Activated T-helper 1 cell treated with anti-CD3 and anti-CD28 coated beads, Interleukin-12 subunit alpha, Interleukin-12 subunit beta, Interleukin-2, Interleukin-4 antibody, amounts not matched to agents 30 ng/mL and 10 ng/mL and 1 ng/mL, durations not matched to agents 14 hours and 24 hours and 36 hours (primary cell): ENCODE results near the gene PRPF4. TPM values are rescaled to one million over a fixed set of nuclear protein-coding genes. Genes with fewer than 3 reads are reported as not detected.
"Not testable (repeated sequence)": the region's sequence is repeated elsewhere in the genome, so short reads cannot be mapped to it uniquely, and the experiment has no call there.

Source experiments
- DNase-seq: peaks from one replicate; pipeline ENCODE4 v3.0.0; 2021; ENCODE audit warnings: low spot score
- H3K27ac Mint-ChIP-seq: one replicate; pipeline ENCODE4 v1.8.0; 2021; ENCODE audit warnings: mild to moderate bottlenecking, mixed read lengths
- H3K27me3 Mint-ChIP-seq: one replicate; pipeline ENCODE4 v1.8.0; 2022; ENCODE audit warnings: mild to moderate bottlenecking, moderate library complexity, mixed read lengths; ENCODE audit not compliant: insufficient read depth
- H3K36me3 Mint-ChIP-seq: one replicate; pipeline ENCODE4 v1.8.0; 2021; ENCODE audit warnings: low read depth, mixed read lengths
- H3K4me1 Mint-ChIP-seq: one replicate; pipeline ENCODE4 v1.8.0; 2021; ENCODE audit warnings: low read depth, mixed read lengths
- H3K4me3 Mint-ChIP-seq: one replicate; pipeline ENCODE4 v1.8.0; 2021; ENCODE audit warnings: mild to moderate bottlenecking, moderate library complexity, mixed read lengths
- H3K9me3 Mint-ChIP-seq: one replicate; pipeline ENCODE4 v1.8.0; 2021; ENCODE audit warnings: mixed read lengths
- intact Hi-C: fragments of 100-400 bp; cut with micrococcal nuclease; formaldehyde crosslinking; loops from one replicate; pipeline ENCODE4 v1.15.1; 2024
- total RNA-seq: library from RNA; stranded (reverse); gene quantifications from 2 replicates; pipeline ENCODE4 v1.2.3, GENCODE V29; 2022

Gene PRPF4
- total RNA-seq: 59.2 and 60.2 TPM in 2 replicates

DNA sequence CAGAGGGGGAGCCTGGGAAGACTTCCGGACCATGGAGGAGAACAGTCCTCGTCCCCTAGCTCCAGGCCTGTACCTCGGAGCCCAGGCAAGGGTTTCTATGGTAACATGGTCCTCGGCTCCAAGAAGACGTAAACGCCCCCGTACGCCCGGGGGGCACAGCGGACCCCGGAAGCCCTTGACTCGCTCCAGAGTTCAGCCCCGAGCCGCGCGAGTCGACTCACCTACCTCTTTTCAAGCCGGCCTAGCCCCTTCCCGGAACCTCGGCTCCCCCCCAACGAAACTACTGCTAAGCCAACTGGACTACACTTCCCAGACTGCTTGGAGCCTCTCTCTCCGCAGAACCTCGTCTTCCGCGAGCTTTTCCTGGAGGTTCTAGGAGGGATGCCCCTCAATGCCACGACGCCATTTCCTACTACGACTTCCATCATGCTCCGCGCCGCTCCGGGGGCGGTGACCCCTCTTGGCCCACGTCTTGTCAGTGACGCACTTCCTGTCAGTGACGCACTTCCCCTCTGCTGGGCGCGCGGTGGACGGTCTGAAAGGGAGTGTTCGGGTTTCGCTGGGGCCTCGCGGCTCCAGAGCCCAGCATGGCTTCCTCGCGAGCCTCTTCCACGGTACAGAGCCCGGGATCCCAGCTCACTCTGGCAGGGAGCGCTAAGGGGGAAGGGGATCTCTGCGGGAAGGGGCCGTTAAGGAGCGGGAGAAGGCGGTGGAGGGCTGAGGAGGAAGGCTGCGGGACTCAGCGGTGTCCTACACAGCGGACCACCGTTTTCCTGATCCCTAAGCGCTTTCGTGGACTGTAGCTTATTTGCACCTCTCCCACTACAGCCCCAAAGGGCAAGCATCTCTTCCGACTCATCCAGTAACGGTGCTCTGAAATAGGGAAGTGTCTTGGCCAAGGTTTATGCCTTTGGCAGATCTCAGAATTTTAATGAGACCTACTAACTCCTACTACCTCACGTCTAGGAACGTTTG is at the start of gene PRPF4, which contains the start of gene CDC26:
Gene PRPF4, plus strand, starts transcription at position 502 of the 975 bp plus-strand sequence. Its CDS starts 86 bp downstream, at position 588.
Gene CDC26, minus strand, starts transcription at position 416 of the 975 bp plus-strand sequence. CDS start 3,065 bp downstream, outside the sequence.
- Mint-ChIP-seq H3K27me3 (no peaks in the 10 kb centered on the region), H3K27ac (no peak within 1 kb of the TSS), H3K4me3 (no peak within 1 kb of the TSS), H3K9me3 (no peaks in the 10 kb centered on the region), H3K36me3 (peaks cover 39% of the 10 kb centered on the region), H3K4me1 (peaks cover 30% of the 10 kb centered on the region)
- peak; percentile 94 for DNase-seq
- intact Hi-C loops: loop anchor here (1.0 to 10.0 kb wide), 12 partner anchors 54 to 1109 kb away; partner anchors contain the start of genes AKNA, ALAD, C9orf43 and FKBP15

DNA sequence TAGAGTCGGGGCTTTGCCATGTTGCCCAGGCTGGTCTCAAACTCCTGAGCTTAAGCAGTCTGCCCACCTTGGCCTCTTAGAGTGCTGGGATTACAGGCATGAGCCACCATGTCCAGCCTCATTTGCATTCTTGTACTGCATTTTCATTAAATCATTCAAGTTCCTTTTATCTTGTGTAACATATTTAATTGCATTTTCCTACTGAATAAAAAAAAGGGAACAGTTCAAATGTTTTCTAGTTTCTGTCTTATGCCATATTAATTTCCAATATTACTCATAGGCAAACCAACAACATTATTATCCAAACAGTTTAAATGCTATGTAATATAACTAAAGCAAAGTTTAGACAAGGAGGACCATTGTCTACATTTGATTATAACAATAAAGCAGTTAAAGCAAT is 48.0 kb upstream of the PRPF4 start:
- H3K4me3 Mint-ChIP-seq: no peak overlapping the region
- peaks cover 44% of the 10 kb centered on the region for H3K4me1 Mint-ChIP-seq
- no peak for DNase-seq
- no peak overlapping the region for H3K27ac Mint-ChIP-seq
- H3K27me3 Mint-ChIP-seq: no peaks in the 10 kb centered on the region
- H3K36me3 Mint-ChIP-seq: peaks cover 11% of the 10 kb centered on the region
- intact Hi-C loops: loop anchor here (10.0 kb wide), 2 partner anchors 513 to 1727 kb away; partner anchors contain the start of gene INIP
- H3K9me3 Mint-ChIP-seq: no peaks in the 10 kb centered on the region

DNA sequence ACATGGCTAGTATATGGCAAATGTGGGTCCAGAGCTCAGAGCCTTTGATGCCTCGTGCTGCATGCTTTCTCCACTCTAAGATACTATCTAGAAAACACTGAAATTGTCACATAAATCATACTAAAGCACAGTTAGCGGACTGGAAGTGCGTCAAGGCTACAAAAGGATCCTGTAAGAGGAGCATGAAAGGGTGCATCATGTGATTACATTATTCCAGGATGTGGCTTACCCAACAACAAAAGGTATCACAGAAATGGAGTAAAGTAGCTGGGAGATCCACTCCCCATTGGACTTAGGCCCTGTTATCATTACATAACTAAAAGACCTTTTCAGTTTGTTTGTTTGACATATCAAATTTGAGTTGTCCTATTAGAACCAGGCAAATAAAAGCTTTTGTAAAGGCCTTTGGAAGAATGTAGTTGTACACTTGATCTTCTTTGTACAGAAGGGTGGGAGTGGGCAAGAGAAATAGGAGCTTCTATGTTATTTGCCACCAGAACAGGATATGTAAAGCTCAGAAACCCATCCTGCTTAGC is 47.3 kb upstream of the PRPF4 start:
- Mint-ChIP-seq H3K27me3 (no peaks in the 10 kb centered on the region), H3K36me3 (peaks cover 11% of the 10 kb centered on the region), H3K4me3 (no peak overlapping the region), H3K27ac (no peak overlapping the region), H3K4me1 (peaks cover 44% of the 10 kb centered on the region), H3K9me3 (no peaks in the 10 kb centered on the region)
- intact Hi-C loops: loop anchor here (10.0 kb wide), 2 partner anchors 513 to 1727 kb away; partner anchors contain the start of gene INIP
- no peak for DNase-seq

DNA sequence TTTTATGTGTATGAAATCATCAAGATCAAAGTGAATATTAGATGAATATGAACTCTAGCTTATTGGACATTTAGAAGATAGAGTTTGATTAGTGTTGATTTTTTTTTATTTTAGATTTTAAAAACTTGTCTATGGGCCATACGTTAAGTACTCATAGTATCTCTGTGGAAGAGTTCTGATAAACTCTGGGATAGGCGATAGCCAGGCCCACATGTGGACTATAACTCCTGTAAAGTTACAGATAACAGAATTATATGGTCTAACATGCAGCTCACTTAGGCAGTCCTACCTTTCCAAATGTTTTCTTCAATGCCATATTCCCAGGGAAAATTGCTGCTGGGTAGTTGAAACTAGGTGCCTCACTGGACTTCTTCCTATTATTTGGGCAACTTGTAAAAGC is 43.8 kb upstream of the PRPF4 start:
- Mint-ChIP-seq H3K4me1 (peaks cover 39% of the 10 kb centered on the region), H3K9me3 (no peaks in the 10 kb centered on the region), H3K4me3 (no peak overlapping the region), H3K36me3 (peaks cover 5% of the 10 kb centered on the region), H3K27me3 (no peaks in the 10 kb centered on the region), H3K27ac (no peak overlapping the region)
- intact Hi-C loops: no loop called here
- no peak for DNase-seq

DNA sequence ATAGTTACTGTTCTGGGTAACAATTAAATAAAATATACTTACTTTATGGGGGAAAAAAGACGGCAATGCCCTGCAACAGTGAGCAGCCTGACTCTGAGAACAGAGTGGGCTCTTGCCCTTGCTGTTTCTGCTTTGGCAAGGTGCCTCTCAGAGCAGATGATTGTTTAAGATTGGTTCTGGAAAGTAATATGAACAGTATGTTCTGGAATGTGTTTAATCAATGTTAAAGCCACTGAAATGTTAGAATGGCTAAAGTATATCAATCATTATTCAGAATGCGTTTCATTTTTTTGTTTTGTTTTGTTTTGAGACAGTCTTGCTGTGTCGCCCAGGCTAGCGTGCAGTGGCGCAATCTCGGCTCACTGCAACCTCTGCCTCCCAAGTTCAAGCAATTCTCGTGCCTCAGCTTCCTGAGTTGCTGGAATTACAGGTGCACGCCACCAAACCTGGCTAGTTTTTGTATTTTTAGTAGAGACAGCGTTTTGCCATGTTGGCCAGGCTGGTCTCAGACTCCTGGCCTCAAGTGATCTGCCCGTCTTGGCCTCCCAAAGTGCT is 39.7 kb upstream of the PRPF4 start:
- H3K4me3 Mint-ChIP-seq, DNase-seq, intact Hi-C loops, H3K27ac Mint-ChIP-seq, H3K36me3 Mint-ChIP-seq, H3K27me3 Mint-ChIP-seq, H3K9me3 Mint-ChIP-seq: not testable (repeated sequence)
- peaks cover 31% of the 10 kb centered on the region for H3K4me1 Mint-ChIP-seq

DNA sequence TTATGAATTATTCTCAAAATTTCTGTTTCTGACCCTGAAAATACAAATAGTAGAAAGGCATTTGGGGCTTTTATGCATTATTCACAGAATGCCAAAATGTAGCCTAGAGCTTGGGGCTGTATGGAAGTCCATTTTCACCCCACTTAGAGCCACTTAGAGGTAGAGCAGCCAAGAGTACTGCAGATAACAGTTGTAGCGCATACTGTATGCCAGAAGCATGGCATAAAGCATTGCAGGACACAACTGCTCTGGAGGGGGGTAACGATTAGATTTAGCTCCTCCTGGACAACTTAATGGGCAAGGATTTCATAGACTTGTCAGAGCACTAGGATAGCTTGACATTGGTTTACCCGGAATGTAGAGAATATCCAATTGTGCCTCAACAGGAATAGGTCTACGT is 38.4 kb upstream of the PRPF4 start:
- H3K27me3 Mint-ChIP-seq: no peaks in the 10 kb centered on the region
- no peak overlapping the region for H3K4me3 Mint-ChIP-seq
- H3K9me3 Mint-ChIP-seq: no peaks in the 10 kb centered on the region
- no peak overlapping the region for H3K27ac Mint-ChIP-seq
- H3K36me3 Mint-ChIP-seq: no peaks in the 10 kb centered on the region
- H3K4me1 Mint-ChIP-seq: peaks cover 30% of the 10 kb centered on the region
- intact Hi-C loops: no loop called here
- DNase-seq: no peak

DNA sequence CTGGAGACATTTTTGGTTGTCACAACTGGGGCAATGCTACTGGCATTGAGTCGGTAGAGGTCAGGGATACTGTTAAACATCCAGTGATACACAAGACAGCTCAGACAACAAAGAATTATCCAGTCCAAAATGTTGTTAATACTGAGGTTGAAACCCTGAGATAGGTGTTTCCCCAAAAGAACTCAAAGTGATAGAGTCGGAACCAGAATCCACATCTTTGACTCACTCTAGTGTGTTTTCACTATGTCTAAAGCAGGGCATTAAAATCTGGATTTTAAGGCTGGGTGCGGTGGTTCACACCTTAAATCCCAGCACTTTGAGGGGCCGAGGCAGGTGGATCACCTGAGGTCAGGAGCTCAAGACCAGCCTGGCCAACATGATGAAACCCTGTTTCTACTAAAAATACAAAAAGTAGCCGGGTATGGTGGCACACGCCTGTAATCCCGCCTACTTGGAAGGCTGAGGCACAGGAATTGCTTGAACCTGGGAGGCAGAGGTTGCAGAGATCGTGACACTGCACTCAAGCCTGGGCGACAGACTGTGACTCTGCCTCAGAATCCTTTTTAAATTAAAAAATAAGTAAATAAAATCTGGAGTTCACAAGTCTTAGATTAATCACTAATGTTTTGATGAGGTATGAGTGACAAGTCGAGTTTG is 37.1 kb upstream of the PRPF4 start:
- Mint-ChIP-seq H3K27ac (no peak overlapping the region), H3K27me3 (no peaks in the 10 kb centered on the region), H3K4me3 (no peak overlapping the region), H3K36me3 (no peaks in the 10 kb centered on the region), H3K4me1 (peaks cover 16% of the 10 kb centered on the region), H3K9me3 (no peaks in the 10 kb centered on the region)
- intact Hi-C loops: no loop called here
- DNase-seq: no peak

DNA sequence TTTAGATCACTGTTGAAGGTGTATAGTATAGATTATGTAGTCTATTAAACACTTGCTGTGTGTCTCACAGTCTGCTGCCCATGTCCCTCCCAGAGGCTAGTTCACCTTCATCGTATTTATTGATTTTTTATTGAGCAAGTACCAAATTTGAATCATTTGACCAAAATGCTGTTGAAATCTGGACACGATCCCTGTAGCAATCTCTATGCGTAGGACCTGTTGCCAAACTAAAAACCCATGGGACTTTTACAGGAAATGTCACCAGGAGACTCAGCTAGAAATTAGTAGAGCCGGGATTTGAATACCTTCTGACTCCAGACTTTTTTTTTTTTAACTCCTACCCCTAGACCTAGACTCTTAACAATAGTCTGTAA is 36.6 kb upstream of the PRPF4 start:
- no peak overlapping the region for H3K27ac Mint-ChIP-seq
- H3K36me3 Mint-ChIP-seq: no peaks in the 10 kb centered on the region
- intact Hi-C loops: no loop called here
- DNase-seq: no peak
- peaks cover 11% of the 10 kb centered on the region for H3K4me1 Mint-ChIP-seq
- no peak overlapping the region for H3K4me3 Mint-ChIP-seq
- no peaks in the 10 kb centered on the region for H3K27me3 Mint-ChIP-seq
- no peaks in the 10 kb centered on the region for H3K9me3 Mint-ChIP-seq

DNA sequence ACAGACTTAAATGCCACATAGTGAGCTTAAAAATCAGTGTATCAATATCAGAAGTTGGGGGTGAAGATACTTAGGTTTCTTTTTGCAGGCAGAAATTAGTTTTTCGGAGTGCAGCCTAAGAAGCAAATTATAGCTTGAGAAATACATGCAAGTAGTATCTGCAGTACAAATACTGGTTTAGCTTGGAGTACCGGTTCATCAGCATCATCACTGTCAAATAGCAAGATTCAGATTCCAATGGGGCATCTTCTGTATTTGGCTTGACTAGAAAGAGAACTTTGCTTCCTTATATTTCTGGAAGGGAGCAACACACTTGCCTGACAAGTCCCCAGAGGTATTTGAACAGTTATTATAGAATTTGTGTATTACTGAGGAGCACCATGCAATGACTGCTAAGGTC is 34.3 kb upstream of the PRPF4 start:
- H3K4me3 Mint-ChIP-seq: no peak overlapping the region
- H3K4me1 Mint-ChIP-seq: peaks cover 10% of the 10 kb centered on the region
- intact Hi-C loops: no loop called here
- H3K9me3 Mint-ChIP-seq: no peaks in the 10 kb centered on the region
- no peaks in the 10 kb centered on the region for H3K27me3 Mint-ChIP-seq
- H3K27ac Mint-ChIP-seq: no peak overlapping the region
- no peaks in the 10 kb centered on the region for H3K36me3 Mint-ChIP-seq
- no peak for DNase-seq

DNA sequence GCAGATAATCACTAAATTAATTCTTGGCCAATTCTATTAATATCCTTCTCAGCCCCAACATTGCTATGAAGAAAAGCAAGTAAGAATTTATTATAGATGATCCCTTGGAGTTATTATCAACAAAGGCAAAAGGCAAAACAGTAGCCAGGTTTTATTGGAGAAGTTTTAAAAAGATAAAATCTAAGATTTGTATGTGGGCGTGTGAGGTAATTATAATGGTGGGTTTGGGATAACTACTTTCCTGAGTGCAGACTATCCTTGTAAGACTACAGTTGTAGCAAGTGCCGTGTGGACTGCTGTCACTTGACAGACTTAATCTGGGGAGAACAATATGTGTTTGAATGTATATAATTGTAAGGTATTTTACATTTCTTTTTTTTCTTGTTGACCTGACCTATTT is 30.9 kb upstream of the PRPF4 start:
- H3K4me3 Mint-ChIP-seq: no peak overlapping the region

DNA sequence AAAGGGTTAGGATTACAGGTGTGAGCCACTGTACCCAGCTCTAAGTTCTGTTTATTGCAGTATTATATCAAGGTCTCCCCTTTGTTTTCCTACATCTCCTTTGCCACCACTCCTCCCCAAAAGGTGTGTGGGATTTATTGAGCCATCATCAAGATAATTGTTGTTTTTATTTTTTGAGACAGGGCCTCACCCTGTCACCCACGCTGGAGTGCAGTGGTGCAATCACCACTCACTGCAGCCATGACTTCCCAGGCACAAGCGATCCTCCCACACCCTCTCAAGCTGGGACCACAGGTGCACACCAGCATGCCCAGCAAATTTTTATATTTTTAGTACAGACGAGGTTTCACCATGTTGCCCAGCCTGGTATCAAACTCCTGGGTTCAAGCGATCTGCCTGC is 29.6 kb upstream of the PRPF4 start:
- Mint-ChIP-seq H3K36me3 (peaks cover 4% of the 10 kb centered on the region), H3K9me3 (peaks cover 6% of the 10 kb centered on the region), H3K4me3 (no peak overlapping the region), H3K27ac (no peak overlapping the region), H3K4me1 (no peaks in the 10 kb centered on the region), H3K27me3 (no peaks in the 10 kb centered on the region)
- intact Hi-C loops: no loop called here
- no peak for DNase-seq

More for the DNA sequence above, 30.9 kb upstream of the PRPF4 start:
- no peak for DNase-seq
- H3K4me1 Mint-ChIP-seq: no peaks in the 10 kb centered on the region
- H3K36me3 Mint-ChIP-seq: peaks cover 4% of the 10 kb centered on the region
- no peaks in the 10 kb centered on the region for H3K27me3 Mint-ChIP-seq
- no peak overlapping the region for H3K27ac Mint-ChIP-seq
- peaks cover 6% of the 10 kb centered on the region for H3K9me3 Mint-ChIP-seq
- intact Hi-C loops: no loop called here

DNA sequence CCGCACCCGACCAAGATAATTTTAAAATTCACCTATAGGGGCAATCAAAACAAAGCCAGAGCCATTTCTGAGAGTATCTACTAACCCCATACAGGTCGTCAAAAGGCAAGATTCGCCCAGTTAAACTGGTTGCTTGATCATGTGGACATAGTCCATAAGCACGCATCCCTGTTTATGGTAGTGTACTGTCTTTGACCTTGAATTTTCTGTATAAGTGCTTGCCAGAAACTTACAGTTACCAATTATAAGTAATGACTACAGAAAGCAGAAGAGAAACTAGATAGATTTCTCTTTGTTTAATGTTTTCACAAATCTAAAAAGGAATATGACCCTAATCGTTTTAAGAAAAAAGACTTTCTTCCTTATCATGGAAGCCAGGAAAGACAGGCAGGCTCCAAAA is 28.5 kb upstream of the PRPF4 start:
- Mint-ChIP-seq H3K4me1 (no peaks in the 10 kb centered on the region), H3K27me3 (no peaks in the 10 kb centered on the region), H3K9me3 (peaks cover 6% of the 10 kb centered on the region), H3K4me3 (no peak overlapping the region), H3K27ac (no peak overlapping the region), H3K36me3 (peaks cover 4% of the 10 kb centered on the region)
- no peak for DNase-seq
- intact Hi-C loops: no loop called here
